Activated CD8-positive, alpha-beta memory T cell treated with anti-CD3 and anti-CD28 coated beads, Interleukin-2, amount 50 U/mL, for 4 hours (primary cell): ENCODE measurements around the gene C11orf24.
"Not testable (repeated sequence)": the region's sequence is repeated elsewhere in the genome, so short reads cannot be mapped to it uniquely, and the experiment has no call there.

ENCODE experiments used
- DNase-seq: peaks from one replicate; pipeline ENCODE4 v3.0.0-alpha.2; 2020

Gene C11orf24

GRCh38 chr11:68271781-68272608, at the start of gene C11orf24:
Gene C11orf24 (minus strand): TSS chr11:68271973. CDS start chr11:68263767, 8,206 bp downstream.
- peak; percentile 93 for DNase-seq

- DNase-seq, result no peak
Observed at GRCh38 chr11:68317147-68317785, 45.5 kb upstream of the C11orf24 start.

DNA sequence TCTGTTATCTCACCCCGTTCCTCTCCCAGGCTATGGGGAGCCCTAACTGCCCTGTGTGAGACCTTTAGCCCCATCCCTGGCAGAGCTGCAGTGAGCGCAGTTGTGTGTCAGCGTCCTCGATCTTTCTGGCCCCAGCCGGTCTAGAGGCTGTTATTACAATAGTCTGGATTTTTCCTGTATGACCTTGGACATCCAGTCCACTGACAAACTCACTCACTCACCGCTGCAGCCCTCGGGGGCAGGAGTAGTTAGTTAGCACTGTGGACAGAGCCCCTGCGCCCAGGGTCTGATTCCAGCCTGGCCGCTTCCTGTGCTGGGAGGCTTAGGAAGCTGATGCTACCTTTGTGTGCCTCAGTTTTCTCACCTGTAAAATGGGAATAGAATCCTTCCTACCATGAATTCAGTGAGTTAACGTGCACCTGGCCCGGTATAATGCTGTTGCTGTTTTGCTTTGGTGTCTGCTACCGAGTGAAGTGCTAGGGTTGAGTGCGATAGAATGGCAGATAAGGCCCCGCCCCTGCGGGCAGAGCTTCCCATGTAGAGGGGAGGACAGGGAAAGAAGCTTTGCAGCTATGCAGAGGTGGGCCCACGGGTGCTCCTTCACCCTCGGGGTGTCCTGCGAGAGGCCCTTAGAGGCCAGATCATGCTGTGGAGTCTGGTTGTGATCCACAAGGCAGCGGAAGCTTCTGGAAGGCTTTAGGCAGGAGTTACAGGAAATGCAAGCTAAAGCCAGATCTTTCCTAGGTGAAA, 43.6 kb upstream of the C11orf24 start:
- no peak for DNase-seq

DNA sequence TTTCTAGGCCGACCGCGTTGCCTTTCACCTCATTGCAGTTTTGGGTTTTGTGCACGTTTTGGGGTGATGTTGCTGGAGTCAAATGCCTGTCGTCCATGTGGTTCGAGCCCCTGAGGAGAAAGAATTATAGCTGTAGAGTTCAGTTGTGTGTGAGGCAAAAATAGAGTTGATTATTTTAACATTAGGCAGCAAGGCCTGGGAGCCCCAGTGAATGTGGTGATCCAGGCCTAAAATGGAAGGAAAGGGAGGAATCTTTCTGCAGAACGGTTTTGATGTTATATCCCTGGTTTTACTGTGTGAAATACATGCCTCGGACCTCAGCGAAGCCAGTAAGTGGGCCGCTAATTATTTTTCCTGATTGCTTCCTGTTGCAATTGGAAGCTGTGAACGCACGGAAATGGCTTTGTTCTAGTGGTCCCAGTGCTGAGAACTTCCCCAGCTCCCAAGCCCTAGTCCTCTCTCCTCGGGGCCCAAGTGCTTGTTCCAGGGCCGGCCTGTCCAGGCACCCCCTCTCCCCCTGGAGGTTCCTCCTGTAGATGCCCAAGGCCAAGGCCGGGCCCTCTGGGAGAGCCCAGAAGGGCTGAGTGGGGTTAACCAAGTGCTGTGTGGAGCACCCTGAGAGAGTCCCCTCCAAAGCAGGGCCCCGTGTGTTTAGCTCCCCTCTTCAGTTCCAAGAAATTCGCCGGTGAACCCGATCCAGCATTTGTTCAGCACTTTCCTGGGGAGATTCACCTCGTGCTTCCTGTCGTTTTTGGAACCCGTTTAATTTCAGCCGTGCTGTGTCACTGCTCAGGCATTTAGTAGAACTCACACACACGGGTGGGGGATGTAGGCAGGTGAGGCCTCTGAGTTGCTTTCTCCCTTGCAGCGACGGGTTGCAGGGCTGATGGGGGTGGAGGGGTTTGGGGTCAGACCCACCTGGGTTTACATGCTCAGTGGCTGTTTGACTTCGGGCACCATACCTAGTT, 42.7 kb upstream of the C11orf24 start:
- no peak for DNase-seq

DNA sequence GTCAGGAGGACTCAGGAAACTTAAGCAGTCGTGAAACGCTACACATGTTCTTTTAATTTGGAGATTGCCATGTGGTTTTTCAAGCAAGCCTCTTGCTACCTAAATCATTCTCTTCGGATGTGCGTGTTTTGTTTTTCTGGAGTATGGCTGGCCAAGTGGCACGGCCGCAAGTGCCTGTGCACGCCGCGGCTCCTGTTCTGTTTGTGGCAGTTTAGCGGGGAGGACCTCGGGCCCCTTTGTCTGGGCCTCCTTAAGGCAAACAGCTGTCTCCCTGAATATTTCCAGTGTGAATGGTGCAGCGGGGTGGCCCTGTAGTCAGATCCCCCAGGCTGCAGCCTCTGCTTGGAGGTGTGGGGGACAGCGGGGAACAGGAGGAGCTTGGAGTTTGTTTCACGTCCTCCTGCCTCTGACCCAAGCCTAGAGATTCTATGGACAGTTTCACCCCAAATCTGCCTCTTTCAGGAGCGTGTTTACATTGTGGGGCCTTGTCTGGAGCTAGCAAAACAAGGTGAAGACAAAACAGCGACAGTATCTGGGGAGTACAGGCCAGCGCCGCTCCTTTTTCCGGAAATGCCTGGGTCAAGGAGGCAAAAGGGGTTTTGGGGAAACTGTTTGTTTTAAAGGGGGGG, 41.9 kb upstream of the C11orf24 start:
- DNase-seq, result no peak

DNA sequence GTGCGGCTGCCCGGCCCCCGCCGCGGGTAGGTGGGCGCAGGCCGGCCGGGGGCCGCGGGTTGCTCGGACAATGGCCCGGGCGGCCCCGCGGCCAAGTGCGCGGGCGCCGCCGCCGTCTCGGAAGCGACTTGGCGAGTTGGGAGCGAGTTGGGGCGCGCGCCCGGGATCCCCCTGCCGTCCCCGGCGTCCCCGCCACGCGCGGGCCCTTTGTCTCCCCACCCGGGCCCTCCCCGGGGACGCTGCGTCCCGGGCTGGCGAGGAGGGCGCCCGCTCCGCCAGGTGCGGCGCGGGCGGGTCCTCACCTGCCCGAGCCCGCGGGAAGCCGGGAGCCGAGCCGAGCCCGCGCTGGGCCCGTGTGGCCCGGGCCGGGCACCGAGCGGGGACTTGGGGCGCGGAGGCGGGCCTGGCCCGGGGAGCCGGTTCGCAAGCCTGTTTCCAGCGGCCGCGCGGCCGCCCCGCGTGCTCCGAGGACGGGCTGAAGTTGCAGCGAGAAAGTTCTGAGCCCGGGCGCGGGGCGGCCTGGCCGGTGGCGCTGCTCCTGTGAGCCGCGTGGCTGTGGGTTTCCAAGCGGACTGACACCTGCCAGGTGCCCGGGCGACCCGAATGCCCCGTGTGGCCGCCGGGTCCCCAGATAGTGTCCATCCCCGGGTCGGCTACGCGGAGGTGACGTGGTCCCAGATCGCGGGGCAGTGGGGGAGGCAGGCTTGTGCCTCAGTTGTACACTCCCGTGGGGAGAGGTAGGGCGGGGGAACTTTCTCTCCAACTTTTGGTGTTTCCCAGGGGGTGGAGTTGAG, 41.2 kb upstream of the C11orf24 start:
- peak; percentile 32 for DNase-seq

DNA sequence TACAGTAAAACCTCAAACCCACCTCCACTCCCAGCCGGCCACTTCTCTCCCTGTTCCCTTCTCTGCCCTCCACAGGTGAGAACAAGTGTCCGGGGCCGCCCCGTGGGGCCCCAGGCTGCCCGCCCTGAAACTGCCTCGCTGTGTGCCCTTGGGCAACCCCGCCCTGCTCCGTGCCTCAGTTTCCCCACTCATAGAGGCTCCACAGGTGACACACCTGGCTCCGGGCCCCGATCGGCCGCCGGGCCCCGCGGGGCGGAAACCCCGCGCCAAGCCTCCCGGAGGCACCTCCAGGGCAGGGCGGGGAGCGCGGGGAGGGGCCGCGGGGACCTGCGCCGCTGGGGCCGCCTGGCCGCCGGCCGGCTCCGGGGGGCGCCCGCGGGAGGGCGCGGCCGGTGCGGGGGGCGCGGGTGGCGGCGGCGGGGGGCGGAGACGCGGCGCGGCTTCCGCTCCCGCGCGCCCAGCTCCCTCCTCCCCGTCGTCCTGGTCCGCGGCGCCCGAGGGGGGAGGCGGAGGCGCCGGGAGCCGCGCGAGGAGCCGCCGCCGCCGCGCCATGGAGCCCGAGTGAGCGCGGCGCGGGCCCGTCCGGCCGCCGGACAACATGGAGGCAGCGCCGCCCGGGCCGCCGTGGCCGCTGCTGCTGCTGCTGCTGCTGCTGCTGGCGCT, 40.5 kb upstream of the C11orf24 start, which contains the start of gene LRP5:
LRP5 (plus strand) TSS at position 475 of the 663 bp plus-strand sequence; CDS start at position 599, 124 bp downstream.
- DNase-seq, result no peak

- no peak for DNase-seq
Observed at GRCh38 chr11:68311160-68312116, 39.7 kb upstream of the C11orf24 start.

- no peak for DNase-seq
Observed at GRCh38 chr11:68309621-68310185, 37.9 kb upstream of the C11orf24 start.

GRCh38 chr11:68308068-68308467, 36.3 kb upstream of the C11orf24 start:
- DNase-seq, result no peak

DNA sequence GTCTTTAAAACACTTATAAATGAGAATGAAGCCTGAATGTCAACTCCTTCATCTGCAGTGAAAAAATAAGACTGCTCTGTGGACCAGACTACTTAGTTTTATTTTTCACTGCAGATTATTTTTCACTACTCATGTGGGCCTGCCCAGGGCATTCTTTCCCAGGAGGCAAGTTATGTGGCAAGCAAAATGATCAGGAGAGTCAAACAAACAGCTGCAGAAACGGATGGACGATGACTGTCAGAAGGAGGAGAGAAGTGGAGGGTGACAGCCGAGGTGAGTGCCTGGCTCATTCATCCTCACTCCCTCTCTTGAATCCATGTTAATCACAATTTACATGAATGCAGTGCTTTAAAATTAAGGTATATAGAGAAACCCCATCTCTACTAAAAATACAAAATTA, 34.9 kb upstream of the C11orf24 start:
- DNase-seq, result no peak

DNA sequence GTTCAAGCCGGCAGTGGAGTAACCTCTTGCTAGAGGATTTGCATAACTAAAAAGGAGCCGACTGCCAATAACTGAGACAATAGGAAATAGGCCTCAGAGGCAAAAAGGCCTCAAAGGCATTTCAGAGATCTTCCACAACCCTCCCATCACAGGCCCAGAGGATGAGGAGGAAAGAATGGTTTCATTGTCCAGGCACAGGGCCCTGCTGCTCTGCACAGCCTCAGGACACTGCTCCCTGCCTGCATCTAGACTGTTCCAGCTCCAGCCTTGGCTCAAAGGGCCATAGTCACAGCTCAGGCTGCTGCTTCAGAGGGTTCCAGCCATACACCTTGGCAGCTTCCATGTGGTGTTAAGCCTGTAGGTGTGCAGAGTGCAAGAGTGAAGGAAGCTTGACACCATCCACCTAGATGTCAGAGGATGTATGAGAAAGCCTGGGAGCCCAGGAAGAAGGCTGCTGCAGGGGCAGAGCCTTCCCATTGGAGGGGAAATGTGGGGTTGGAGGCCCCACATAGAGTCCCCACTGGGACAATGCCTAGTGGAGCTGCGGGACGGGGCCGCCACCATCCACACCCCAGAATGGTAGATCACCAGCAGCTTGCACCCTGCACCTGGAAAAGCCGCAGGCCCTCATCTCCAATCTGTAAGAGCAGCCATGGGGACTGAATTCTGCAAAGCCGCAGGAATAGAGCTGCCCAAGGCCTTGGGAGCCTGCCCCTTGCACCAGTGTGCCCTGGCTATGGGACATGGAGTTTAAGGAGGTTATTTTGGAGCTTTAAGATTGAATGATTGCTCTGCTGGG, 32.4 kb upstream of the C11orf24 start:
- no peak for DNase-seq

DNA sequence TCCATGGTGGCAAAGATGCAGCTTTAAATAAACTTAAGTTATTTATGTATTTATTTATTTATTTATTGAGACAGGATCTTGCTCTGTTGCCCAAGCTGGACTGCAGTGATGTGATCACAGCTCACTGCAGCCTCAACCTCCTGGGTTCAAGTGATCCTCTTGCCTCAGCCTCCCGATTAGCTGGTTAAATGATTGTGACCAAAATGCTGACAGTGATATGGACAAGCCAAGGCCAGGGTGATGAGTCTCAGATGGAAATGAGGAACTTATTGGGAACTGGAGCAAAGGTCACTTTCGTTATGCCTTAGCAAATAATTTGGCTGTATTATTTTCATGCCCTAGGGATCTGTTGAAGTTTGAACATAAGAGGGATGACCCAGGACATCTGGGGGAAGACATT, 31.3 kb upstream of the C11orf24 start:
- DNase-seq, result no peak

GRCh38 chr11:68302670-68303069, 30.9 kb upstream of the C11orf24 start:
- no peak for DNase-seq

DNA sequence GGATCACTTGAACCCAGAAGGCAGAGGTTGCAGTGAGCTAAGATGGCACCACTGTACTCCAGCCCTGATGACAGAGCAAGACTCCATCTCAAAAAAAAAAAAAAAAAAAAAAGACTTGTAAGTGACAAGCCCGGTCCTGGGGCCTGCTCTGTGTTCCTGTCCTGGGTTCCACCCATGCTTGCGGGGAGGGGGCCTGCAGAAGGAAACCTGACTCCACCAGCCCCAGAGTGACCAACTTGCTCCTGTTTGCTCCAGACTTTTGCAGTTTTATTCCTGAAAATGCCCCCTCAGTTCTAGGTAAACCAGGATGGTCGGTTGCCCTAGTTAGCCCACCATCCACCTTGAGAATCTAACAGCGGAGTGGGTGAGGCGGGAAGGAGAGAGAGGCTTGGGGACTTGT, 30.5 kb upstream of the C11orf24 start:
- DNase-seq, result no peak

DNA sequence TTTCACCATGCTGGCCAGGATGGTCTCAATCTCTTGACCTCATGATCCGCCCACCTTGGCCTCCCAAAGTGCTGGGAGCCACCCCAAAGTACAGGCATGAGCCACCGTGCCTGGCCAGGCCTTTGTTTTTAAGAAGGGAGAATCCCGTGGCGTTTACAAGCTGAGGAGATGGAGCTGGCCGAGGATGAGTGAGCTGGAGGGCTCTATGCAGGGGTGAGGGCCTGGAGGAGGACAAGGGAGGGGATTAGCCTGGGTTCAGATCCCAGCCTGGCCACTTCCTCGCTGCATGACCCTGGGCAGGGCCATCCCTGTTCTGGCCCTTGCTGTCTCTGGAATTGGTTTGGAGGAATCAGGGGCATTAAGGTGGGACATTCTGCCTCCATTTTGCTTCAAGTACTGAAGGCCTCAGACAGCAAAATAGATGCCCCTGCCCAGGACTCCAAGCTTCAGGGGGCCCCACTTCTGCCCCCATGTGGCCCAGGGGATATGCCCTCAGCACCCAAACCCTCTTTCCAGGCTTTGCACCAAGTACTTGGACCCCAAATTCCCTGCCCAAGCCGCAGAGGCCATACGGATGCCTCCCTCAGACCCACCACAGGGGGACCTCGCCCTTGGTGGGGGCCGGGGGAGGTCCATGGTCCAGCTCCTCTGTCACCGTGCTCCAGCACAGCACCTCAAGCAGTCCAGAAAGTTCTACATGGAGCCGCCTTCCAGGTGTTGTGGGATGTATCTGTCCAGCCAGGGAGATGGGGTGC, 28.5 kb upstream of the C11orf24 start:
- no peak for DNase-seq

- not testable (repeated sequence) for DNase-seq
Observed at GRCh38 chr11:68299517-68299879, 27.7 kb upstream of the C11orf24 start.
